GM12878 (cell line): ENCODE measurements around the gene ZNF80. TPM values are rescaled to one million over a fixed set of nuclear protein-coding genes. Genes with fewer than 3 reads are reported as not detected.

Source experiments
- CTCF ChIP-seq, 3 experiments: IDR thresholded peaks in 2 of 3; conservative IDR thresholded peaks in 1 of 3; 2 replicates each; pipeline ENCODE4 v1.5.1; 2011; ENCODE audit warnings: low read depth in 3 of 3, low read length in 3 of 3, mild to moderate bottlenecking in 3 of 3, control low read depth in 2 of 3, moderate library complexity in 2 of 3, inconsistent platforms in 1 of 3, mixed read lengths in 1 of 3; ENCODE audit not compliant: control insufficient read depth in 2 of 3, insufficient read depth in 1 of 3; ENCODE audit errors: extremely low read depth in 1 of 3
- MXI1 ChIP-seq: fragments of 150-350 bp; IDR thresholded peaks from 2 replicates; pipeline ENCODE4 v1.6.1; 2011; ENCODE audit warnings: low read depth, mild to moderate bottlenecking, inconsistent platforms, low read length, improper control_type of control experiment
- NKRF ChIP-seq: fragments of 450-650 bp; conservative IDR thresholded peaks from 2 replicates; pipeline ENCODE4 v1.6.1; 2017; ENCODE audit warnings: mild to moderate bottlenecking, moderate library complexity
- PRDM15 ChIP-seq: fragments of 450-650 bp; formaldehyde crosslinking; IDR thresholded peaks from 2 replicates; pipeline ENCODE4 v1.4.0; 2020; ENCODE audit warnings: mild to moderate bottlenecking, moderate library complexity
- polyA plus RNA-seq, 11 experiments: library from polyadenylated mRNA; depleted of rRNA in 4 of 11; unstranded in 6 of 11; stranded (reverse) in 5 of 11; fragments of >200 nt; fragmentation: Nextera tagmentation in 4 of 11; fragmentation: Illumina TruSeq in 1 of 11; extraction: Ambion mirVana in 4 of 11; extraction: Trizol in 1 of 11; gene quantifications; 1 replicate in 1 of 11; 2 replicates in 10 of 11; pipeline versions ENCODE4 v1.2.1 to v1.2.3, GENCODE V29; 2011 to 2016; ENCODE audit warnings: inconsistent platforms in 2 of 11, missing spikeins in 2 of 11, low read depth in 1 of 11
- total RNA-seq, 4 experiments: library from RNA; depleted of rRNA in 3 of 4; stranded (reverse); fragments of >200 nt in 3 of 4; fragmentation: Illumina TruSeq in 1 of 4; extraction: Trizol in 1 of 4; gene quantifications; 2 replicates each; pipeline versions ENCODE4 v1.2.1 to v1.2.3, GENCODE V29; 2013 to 2021
- TF ChIP-seq, protein P1 (sequence below): fragments of 450-650 bp; IDR thresholded peaks from 2 replicates; pipeline ENCODE4 v1.6.1; 2017; ENCODE audit warnings: mild to moderate bottlenecking, moderate library complexity

ZNF80 gene
- total and polyA plus RNA-seq, 10 of the 15 experiments (the other 5 are each of a cell fraction or from before 2014, with no cell fraction given) = not detected

- TF ChIP-seq, protein P1, sequence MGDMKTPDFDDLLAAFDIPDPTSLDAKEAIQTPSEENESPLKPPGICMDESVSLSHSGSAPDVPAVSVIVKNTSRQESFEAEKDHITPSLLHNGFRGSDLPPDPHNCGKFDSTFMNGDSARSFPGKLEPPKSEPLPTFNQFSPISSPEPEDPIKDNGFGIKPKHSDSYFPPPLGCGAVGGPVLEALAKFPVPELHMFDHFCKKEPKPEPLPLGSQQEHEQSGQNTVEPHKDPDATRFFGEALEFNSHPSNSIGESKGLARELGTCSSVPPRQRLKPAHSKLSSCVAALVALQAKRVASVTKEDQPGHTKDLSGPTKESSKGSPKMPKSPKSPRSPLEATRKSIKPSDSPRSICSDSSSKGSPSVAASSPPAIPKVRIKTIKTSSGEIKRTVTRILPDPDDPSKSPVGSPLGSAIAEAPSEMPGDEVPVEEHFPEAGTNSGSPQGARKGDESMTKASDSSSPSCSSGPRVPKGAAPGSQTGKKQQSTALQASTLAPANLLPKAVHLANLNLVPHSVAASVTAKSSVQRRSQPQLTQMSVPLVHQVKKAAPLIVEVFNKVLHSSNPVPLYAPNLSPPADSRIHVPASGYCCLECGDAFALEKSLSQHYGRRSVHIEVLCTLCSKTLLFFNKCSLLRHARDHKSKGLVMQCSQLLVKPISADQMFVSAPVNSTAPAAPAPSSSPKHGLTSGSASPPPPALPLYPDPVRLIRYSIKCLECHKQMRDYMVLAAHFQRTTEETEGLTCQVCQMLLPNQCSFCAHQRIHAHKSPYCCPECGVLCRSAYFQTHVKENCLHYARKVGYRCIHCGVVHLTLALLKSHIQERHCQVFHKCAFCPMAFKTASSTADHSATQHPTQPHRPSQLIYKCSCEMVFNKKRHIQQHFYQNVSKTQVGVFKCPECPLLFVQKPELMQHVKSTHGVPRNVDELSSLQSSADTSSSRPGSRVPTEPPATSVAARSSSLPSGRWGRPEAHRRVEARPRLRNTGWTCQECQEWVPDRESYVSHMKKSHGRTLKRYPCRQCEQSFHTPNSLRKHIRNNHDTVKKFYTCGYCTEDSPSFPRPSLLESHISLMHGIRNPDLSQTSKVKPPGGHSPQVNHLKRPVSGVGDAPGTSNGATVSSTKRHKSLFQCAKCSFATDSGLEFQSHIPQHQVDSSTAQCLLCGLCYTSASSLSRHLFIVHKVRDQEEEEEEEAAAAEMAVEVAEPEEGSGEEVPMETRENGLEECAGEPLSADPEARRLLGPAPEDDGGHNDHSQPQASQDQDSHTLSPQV = no peak
- TF ChIP-seq NKRF (no peak), PRDM15 (CRISPR knock-in tag) (no peak), CTCF (IDR thresholded peaks at IDR 0.05 in 2 of 3, conservative IDR thresholded peaks at IDR 0.05 in 1 of 3; ENCODE audit: control insufficient read depth in 2 of 3, extremely low read depth in 1 of 3, insufficient read depth in 1 of 3, low read depth in 3 of 3, low read length in 3 of 3) (no peak), MXI1 (no peak)
Measured at GRCh38 chr3:114274929-114275328, 37.6 kb upstream of the ZNF80 start (continued).
